ENCODE data around the gene THEM4. TPM values are rescaled to one million over a fixed set of nuclear protein-coding genes. Genes with fewer than 3 reads are reported as not detected.
"Not testable (repeated sequence)": the region's sequence is repeated elsewhere in the genome, so short reads cannot be mapped to it uniquely, and the experiment has no call there.

The THEM4 gene
- total RNA-seq, 1 donor from 2014 or later, result 48.8 TPM

DNA sequence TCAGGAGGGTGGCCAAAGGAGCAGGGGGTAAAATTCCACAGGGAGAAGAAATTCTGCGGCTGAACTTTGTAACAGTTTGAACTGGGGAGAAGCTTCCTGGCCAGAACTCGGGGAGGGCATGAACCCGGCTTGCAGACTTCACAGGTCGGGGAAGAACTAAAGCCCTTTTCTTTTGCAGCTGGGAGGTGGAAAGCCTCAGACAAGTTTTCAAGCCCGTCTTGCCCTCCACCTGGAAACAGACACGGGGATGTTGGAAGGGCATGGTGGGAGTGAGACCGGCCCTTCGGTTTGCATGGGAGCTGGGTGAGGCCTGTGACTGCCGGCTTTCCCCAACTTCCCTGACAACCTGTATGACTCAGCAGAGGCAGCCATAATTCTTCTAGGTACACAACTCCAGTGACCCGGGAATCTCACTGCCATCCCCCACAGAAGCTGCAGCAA, 11.3 kb downstream of the THEM4 start:
- intact Hi-C loops (cut with micrococcal nuclease), result no loop called here

DNA sequence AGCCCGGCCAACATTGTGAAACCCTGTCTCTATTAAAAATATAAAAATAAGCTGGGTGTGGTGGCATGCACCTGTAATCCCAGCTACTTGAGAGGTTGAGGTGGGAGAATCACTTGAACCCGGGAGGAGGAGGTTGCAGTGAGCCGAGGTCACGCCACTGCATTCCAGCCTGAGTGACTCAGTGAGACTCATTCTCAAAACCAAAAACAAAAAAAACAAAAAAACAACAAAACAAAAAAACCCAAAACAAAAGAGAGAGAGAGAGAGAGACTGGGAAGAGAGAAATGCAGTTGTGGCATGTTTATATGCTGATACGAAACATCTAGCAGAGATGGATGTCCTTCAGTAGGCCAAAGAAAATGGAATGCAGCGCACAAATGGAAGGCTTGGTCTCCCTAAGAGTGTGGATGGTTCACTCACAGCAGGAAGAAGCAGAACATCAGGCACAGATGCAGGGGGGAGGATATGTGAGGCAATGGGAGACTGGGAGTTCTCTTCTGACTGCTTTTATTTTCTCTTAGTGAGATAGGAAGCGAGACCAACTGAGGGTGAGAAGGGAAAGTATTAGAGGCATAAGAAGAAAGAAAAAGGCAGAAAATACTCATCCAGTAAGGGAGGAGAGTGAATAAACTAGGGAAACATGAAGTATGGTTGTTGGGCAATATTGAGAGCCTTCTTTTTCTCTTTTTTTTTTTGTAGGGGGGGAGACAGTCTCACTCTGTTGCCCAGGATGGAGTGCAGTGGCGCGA, 16.0 kb downstream of the THEM4 start:
- intact Hi-C loops (cut with micrococcal nuclease), result no loop called here

DNA sequence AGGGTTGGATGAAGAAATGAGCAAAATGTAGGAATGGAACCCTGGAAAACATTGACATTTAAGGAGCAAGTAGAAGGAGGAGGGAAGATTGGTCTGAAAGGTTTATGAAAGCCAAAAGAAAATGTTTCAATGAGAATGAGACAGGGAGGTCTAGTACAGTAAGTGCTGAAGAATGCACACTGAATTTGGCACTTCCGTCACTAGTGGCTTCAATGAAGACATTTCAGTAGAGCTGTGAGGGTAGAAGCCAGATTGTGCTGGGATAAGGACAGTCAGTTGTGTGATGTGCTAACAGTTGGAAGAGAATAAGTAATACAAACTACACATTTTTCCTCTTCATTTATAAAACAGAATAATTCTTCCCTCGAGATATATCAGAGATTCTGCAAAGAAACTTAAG, 17.1 kb downstream of the THEM4 start:
- intact Hi-C loops (cut with micrococcal nuclease), result no loop called here

DNA sequence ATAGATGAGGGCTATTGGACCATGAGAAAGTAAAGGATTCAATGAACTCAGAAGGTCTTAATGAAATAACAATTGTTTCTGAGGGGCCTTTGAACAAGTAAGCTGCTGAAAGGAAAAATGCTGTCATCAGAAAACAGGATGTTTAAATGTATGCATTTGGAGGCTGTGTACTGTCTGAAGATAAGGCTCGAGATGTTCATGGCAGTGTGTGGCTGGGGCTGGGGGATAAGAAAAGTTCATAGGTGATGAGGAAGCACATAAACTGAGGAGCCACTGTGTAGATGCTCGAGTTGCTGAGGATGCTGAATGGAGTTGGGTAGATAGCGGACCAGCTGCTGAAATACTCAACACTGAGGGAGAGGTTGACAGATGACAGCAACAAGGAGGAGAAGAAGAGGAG, 17.8 kb downstream of the THEM4 start:
- intact Hi-C loops (cut with micrococcal nuclease), result no loop called here

DNA sequence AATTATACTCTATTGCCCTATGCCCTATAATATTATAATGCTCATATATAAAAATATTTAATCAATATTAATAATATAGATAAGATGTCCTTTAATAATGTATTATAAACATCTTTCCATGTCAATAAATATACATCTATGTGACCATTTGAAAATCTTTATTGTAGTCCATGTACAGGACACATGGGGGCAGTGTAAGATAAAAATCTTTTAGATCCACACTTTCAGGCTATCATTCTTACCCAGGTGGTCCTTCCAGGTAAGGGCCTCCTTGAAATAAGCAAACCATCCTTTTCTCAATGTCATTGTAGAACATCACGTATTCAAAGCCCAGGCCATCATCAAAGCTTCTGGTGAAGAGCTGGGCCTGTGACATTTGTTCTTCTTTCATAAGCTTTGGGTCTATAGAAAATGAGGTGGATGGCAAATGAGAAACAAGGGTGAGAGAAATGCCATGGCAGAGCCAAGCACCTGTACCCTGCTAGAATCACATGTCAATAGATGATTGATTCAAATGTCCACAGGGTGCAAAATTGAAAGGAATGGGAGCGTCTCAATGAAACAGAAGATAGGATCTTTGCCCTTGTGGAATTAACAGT, 20.2 kb downstream of the THEM4 start:
- intact Hi-C loops (cut with micrococcal nuclease), result loop anchor here (1.0 to 2.0 kb wide), 2 partner anchors 46 to 108 kb away; no protein-coding TSS in a partner anchor

DNA sequence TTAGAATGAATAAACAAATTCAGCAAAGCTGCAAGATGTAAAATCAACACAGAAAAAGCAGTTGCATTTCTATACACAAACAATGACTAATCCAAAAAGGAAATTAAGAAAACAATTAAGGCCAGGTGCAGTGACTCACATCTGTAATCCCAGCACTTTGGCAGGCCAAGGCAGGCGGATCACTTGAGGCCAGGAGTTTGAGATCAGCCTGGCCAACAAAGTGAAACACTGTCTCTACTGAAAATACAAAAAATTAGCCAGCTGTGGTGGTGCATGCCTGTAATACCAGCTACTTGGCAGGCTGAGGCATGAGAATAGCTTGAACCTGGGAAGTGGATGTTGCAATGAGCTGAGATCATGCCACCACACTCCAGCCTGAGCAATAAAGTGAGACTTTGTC, 22.3 kb downstream of the THEM4 start:
- intact Hi-C loops (cut with micrococcal nuclease), result no loop called here

GRCh38 chr1:151885479-151885878, 23.8 kb downstream of the THEM4 start:
- intact Hi-C loops (cut with micrococcal nuclease), result no loop called here

GRCh38 chr1:151884879-151885278, 24.4 kb downstream of the THEM4 start:
- intact Hi-C loops (cut with micrococcal nuclease), result not testable (repeated sequence)

DNA sequence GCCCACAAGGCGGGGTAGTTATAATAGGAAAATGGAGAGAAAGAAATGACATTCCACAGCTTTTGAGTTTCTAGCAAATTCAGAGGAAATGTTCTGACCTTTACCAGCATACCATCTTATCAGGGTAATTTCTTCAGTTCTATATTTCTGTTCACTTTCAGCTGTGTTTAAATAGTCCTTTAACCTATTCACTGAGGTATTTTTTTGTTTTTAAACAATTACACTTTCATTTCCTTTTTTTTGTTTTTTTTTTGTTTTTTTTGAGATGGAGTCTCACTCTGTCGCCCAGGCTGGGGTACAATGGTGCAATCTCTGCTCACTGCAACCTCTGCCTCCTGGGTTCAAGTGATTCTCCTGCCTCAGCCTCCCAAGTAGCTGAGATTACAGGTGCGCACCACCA, 24.9 kb downstream of the THEM4 start:
- intact Hi-C loops (cut with micrococcal nuclease), result not testable (repeated sequence)

DNA sequence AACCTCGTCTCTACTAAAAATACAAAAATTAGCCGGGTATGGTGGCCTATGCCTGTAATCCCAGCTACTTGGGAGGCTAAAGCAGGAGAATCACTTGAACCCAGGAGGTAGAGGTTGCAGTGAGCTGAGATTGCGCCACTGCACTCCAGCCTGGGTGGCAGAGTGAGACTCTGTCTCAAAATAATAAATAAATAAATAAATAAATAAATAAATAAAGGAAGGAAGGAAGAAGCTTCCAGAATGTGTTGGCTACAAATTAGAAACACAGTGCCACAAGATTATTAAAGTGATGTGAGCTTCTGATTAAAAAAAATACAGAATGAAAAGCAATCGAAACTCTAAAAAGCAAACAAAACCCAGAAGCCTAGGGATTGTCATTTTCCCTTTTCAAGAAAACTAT, 25.4 kb downstream of the THEM4 start:
- intact Hi-C loops (cut with micrococcal nuclease), result not testable (repeated sequence)

- intact Hi-C loops (cut with micrococcal nuclease), result not testable (repeated sequence)
Measured at GRCh38 chr1:151882918-151883317, 26.4 kb downstream of the THEM4 start.

DNA sequence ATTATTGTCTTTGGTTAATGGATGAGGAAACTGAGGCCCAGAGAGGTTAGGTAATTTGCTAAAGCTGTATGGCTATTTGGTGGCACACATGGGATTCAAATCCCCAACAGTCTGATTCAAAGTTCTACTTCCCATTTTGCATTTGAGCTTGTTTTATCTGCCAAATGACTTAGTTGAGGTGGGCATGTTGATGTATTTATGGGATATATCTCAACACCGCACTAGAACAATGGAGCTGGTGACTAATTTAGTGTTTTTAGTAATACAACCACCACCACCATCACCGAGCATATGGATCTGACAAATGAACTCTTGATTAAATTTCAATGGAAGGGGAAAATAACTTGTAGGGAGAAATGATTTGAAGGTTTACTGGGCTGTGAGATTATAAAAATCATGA, 26.8 kb downstream of the THEM4 start:
- intact Hi-C loops (cut with micrococcal nuclease), result no loop called here

- intact Hi-C loops (cut with micrococcal nuclease), result no loop called here
Measured at GRCh38 chr1:151881479-151881878, 27.8 kb downstream of the THEM4 start.

- intact Hi-C loops (cut with micrococcal nuclease), result no loop called here
Measured at GRCh38 chr1:151875419-151876097, 33.8 kb downstream of the THEM4 start.

DNA sequence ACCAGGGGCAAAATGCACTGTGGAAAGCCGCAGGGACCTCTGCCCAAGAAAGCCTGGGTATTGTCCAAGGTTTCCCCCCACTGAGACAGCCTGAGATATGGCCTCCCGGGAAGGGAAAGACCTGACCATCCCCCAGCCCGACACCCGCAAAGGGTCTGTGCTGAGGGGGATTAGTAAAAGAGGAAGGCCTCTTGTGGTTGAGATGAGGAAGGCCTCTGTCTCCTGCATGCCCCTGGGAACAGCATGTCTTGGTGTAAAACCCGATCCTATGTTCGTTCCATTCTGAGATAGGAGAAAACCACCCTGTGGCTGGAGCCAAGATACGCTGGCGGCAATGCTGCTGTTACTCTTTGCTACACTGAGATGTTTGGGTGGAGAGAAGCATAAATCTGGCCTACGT, 36.5 kb downstream of the THEM4 start:
- intact Hi-C loops (cut with micrococcal nuclease), result not testable (repeated sequence)

DNA sequence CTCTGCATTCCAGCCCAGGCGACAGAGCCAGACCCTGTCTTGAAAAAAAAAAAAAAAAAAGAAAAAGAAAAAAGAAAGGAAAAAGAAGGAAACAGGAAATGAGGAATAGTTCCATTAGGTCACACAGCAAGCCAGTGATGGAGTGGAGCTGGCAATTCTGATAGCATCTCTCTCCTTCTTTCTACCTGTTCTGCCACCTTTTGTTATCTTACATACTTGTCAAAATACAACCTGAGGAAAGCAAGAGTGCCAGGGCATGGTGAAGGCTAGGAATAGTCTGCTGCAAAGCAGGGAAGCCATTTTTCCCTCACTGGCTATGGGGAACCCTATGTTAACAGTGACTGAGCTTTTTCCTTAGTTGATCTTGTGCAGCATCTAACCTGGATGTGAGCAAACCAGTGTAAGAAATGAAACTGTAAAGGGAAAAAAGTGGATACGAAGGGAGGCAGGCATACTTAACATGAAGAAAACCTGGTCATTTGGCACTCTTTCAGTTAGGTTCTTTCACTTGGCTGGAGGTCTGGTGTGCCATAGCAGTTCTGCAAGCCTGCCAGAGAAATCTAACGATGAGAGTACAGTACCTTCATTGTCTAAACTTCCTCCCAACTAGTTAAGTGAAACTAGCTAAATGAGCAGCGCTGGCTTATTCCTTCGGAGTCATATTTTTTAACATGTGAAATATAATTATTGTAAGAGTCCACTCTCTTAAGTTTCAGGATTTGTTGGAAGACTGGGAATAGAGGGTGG, 37.9 kb downstream of the THEM4 start:
- intact Hi-C loops (cut with micrococcal nuclease), result no loop called here

- intact Hi-C loops (cut with micrococcal nuclease), result no loop called here
Measured at GRCh38 chr1:151868486-151868885, 40.8 kb downstream of the THEM4 start.

GRCh38 chr1:151867765-151868411, 41.4 kb downstream of the THEM4 start:
- intact Hi-C loops (cut with micrococcal nuclease), result no loop called here

DNA sequence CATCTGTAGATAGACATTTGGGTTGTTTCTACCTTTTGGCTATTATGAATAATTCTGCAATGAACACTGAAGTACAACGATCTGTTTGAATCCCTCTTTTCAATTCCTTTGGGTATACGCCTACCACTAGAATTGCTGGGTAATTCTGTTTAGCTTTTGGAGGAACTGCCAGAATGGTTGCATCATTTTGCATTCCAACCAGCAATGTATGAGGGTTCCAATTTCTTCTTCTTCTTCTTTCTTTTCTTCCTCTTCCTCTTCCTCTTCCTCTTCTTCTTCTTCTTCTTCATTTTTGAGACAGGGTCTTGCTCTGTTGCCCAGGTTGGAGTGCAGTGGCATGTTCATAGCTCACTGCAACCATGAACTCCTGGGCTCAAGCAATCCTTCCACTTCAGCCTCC, 42.0 kb downstream of the THEM4 start:
- intact Hi-C loops (cut with micrococcal nuclease), result no loop called here

GRCh38 chr1:151864411-151864810, 44.9 kb downstream of the THEM4 start:
- intact Hi-C loops (cut with micrococcal nuclease), result no loop called here

GRCh38 chr1:151862604-151863003, 46.7 kb downstream of the THEM4 start:
- intact Hi-C loops (cut with micrococcal nuclease), result no loop called here

Data from T-helper 2 cell treated with Interferon-gamma antibody and Interleukin-4, amounts not matched to agents 100 ng/mL and 5 ng/mL, for 36 hours (primary cell).